GM21619 (cell line): ENCODE results near the gene AMOTL2.

ENCODE experiments used
- ATAC-seq: cut with Tn5 transposase; IDR thresholded peaks from one replicate; pipeline ENCODE4 v1.9.1; 2021; ENCODE audit not compliant: unreplicated experiment

The AMOTL2 gene

GRCh38 chr3:134366928-134367811, 7.1 kb downstream of the AMOTL2 start:
- ATAC-seq = no peak

- no peak for ATAC-seq
Observed at GRCh38 chr3:134366221-134366927, 7.9 kb downstream of the AMOTL2 start.

- ATAC-seq = no peak
Observed at GRCh38 chr3:134365766-134366065, 8.5 kb downstream of the AMOTL2 start.

- no peak for ATAC-seq
Observed at GRCh38 chr3:134364936-134365765, 9.1 kb downstream of the AMOTL2 start.

GRCh38 chr3:134364061-134364935, 9.9 kb downstream of the AMOTL2 start:
- no peak for ATAC-seq

GRCh38 chr3:134363381-134363755, 10.9 kb downstream of the AMOTL2 start:
- no peak for ATAC-seq

- ATAC-seq = no peak
Observed at GRCh38 chr3:134362670-134363380, 11.4 kb downstream of the AMOTL2 start.

GRCh38 chr3:134362221-134362620, 12.0 kb downstream of the AMOTL2 start:
- no peak for ATAC-seq

- no peak for ATAC-seq
Observed at GRCh38 chr3:134361162-134361835, 12.9 kb downstream of the AMOTL2 start.

- ATAC-seq = no peak
Observed at GRCh38 chr3:134360046-134360445, 14.2 kb downstream of the AMOTL2 start.

GRCh38 chr3:134359121-134360010, 14.9 kb downstream of the AMOTL2 start:
- ATAC-seq = no peak

- ATAC-seq = no peak
Observed at GRCh38 chr3:134357914-134358811, 16.1 kb downstream of the AMOTL2 start.

GRCh38 chr3:134357261-134357913, 16.9 kb downstream of the AMOTL2 start:
- ATAC-seq = no peak

- no peak for ATAC-seq
Observed at GRCh38 chr3:134356411-134357040, 17.7 kb downstream of the AMOTL2 start.

- ATAC-seq = no peak
Observed at GRCh38 chr3:134355416-134355815, 18.8 kb downstream of the AMOTL2 start.

GRCh38 chr3:134354612-134355251, 19.5 kb downstream of the AMOTL2 start:
- no peak for ATAC-seq
